ENCODE measurements around the gene SZRD1. TPM values are rescaled to one million over a fixed set of nuclear protein-coding genes. Genes with fewer than 3 reads are reported as not detected.

Gene SZRD1
- polyA plus RNA-seq, 1 donor from 2014 or later, result 13.6 TPM

DNA sequence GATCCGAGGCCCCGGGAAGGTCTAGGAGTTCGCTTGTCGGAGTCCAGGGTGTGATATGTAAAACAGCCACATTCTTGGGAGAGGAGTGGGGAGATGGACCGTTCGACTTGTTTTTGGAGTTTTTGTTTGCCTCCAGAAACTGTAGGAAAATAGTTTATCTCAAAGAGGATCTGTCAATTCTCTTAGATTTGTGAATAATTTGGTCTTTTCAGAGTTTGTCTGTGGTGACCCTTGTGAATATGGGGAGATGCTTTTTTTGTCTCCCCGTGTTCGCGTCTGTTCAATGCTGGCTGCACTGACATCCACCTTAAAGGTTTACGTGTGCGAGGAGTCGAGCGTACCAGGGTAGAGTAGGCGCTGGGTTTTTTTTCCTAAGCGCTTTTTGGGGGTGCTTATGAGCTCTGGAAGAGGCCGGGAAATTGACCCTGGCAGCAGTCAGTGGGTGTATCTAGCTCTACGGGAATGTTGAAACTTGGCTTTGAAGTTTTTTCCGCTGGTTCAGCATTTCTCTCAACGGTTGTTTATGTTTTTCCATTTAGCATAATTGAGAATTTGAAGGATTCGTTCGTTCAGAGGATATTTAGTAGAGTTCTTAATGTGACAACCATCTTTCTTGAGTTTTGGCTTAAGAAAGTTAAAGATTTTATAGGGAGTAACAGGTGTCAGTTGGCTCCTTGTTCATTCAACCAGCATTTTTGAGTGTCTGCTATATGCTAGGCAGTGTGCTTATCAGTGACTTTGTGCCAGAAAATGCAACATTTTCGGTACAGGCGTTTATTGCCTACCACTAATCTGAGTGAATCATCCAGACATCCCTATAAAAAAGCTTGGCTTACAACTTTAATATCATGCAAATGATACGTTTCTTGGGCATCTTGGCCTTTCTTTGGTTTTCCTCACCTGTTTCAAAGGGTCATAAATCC lies 1.2 kb downstream of the SZRD1 start (continued):
- TF ChIP-seq, protein P1, sequence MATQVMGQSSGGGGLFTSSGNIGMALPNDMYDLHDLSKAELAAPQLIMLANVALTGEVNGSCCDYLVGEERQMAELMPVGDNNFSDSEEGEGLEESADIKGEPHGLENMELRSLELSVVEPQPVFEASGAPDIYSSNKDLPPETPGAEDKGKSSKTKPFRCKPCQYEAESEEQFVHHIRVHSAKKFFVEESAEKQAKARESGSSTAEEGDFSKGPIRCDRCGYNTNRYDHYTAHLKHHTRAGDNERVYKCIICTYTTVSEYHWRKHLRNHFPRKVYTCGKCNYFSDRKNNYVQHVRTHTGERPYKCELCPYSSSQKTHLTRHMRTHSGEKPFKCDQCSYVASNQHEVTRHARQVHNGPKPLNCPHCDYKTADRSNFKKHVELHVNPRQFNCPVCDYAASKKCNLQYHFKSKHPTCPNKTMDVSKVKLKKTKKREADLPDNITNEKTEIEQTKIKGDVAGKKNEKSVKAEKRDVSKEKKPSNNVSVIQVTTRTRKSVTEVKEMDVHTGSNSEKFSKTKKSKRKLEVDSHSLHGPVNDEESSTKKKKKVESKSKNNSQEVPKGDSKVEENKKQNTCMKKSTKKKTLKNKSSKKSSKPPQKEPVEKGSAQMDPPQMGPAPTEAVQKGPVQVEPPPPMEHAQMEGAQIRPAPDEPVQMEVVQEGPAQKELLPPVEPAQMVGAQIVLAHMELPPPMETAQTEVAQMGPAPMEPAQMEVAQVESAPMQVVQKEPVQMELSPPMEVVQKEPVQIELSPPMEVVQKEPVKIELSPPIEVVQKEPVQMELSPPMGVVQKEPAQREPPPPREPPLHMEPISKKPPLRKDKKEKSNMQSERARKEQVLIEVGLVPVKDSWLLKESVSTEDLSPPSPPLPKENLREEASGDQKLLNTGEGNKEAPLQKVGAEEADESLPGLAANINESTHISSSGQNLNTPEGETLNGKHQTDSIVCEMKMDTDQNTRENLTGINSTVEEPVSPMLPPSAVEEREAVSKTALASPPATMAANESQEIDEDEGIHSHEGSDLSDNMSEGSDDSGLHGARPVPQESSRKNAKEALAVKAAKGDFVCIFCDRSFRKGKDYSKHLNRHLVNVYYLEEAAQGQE (IDR thresholded peaks at IDR 0.05; ENCODE audit: borderline replicate concordance), result no peak
- TF ChIP-seq RAD21 (conservative IDR thresholded peaks at IDR 0.05), result no peak
- TF ChIP-seq EZH2 (IDR thresholded peaks at IDR 0.05; ENCODE audit: borderline replicate concordance, insufficient read depth, low read length, poor library complexity, severe bottlenecking), result no peak
- no peak for TF ChIP-seq SMC3 (conservative IDR thresholded peaks at IDR 0.05; ENCODE audit: poor library complexity)

DNA sequence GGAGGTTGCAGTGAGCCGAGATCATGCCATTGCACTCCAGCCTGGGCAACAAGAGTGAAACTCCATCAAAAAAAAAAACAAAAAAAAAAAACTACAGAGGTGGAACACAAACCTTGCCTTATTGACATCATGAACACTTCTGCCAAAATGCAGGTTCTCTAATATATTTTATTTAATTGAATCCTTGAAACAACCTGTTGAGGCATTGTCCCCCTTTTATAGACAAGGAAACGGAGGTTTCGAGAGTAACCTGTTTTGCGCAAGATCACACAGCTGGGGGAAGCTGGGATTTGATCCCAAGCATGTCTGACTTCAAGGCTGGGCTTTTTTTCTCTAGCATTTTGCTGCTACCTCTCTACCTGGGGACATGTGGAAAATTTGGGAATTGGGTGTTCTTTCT lies 2.8 kb downstream of the SZRD1 start:
- no peak overlapping the region for H2AFZ ChIP-seq (ENCODE audit: low read depth, low read length)
- TF ChIP-seq TAF1 (IDR thresholded peaks at IDR 0.05; ENCODE audit: low read depth), result no peak
- TF ChIP-seq, protein P1 (IDR thresholded peaks at IDR 0.05; ENCODE audit: borderline replicate concordance), result no peak
- no peak for TF ChIP-seq POLR2AphosphoS5 (IDR thresholded peaks at IDR 0.05)
- TF ChIP-seq EP300 (conservative IDR thresholded peaks at IDR 0.05; ENCODE audit: poor library complexity, severe bottlenecking), result no peak
- TF ChIP-seq RAD21 (conservative IDR thresholded peaks at IDR 0.05), result no peak
- TF ChIP-seq MXI1 (conservative IDR thresholded peaks at IDR 0.05; ENCODE audit: poor library complexity, severe bottlenecking), result no peak
- TF ChIP-seq SMC3 (conservative IDR thresholded peaks at IDR 0.05; ENCODE audit: poor library complexity), result no peak
- TF ChIP-seq, protein P2, sequence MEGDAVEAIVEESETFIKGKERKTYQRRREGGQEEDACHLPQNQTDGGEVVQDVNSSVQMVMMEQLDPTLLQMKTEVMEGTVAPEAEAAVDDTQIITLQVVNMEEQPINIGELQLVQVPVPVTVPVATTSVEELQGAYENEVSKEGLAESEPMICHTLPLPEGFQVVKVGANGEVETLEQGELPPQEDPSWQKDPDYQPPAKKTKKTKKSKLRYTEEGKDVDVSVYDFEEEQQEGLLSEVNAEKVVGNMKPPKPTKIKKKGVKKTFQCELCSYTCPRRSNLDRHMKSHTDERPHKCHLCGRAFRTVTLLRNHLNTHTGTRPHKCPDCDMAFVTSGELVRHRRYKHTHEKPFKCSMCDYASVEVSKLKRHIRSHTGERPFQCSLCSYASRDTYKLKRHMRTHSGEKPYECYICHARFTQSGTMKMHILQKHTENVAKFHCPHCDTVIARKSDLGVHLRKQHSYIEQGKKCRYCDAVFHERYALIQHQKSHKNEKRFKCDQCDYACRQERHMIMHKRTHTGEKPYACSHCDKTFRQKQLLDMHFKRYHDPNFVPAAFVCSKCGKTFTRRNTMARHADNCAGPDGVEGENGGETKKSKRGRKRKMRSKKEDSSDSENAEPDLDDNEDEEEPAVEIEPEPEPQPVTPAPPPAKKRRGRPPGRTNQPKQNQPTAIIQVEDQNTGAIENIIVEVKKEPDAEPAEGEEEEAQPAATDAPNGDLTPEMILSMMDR (IDR thresholded peaks at IDR 0.05; ENCODE audit: poor library complexity, severe bottlenecking), result no peak
- no peak for TF ChIP-seq EZH2 (IDR thresholded peaks at IDR 0.05; ENCODE audit: borderline replicate concordance, insufficient read depth, low read length, poor library complexity, severe bottlenecking)
- H3F3A ChIP-seq (ENCODE audit: insufficient read depth, low read length, poor library complexity, severe bottlenecking), result no peaks in the 10 kb centered on the region
- H3K4me3 ChIP-seq (ENCODE audit: low read length), result no peak overlapping the region
- no peaks in the 10 kb centered on the region for H3K9me2 ChIP-seq (ENCODE audit: insufficient read depth, low read length)
- no peaks in the 10 kb centered on the region for H3K9me3 ChIP-seq (ENCODE audit: low read length)
- no peaks in the 10 kb centered on the region for H3K36me3 ChIP-seq (ENCODE audit: insufficient read depth, low read length)
- H3K27me3 ChIP-seq (ENCODE audit: insufficient read depth, low read depth, low read length), result no peaks in the 10 kb centered on the region
- H3K9ac ChIP-seq (ENCODE audit: low read length), result no peak overlapping the region
- H4K20me1 ChIP-seq (ENCODE audit: insufficient read depth), result peaks cover 3% of the 10 kb centered on the region
- H3K27ac ChIP-seq (ENCODE audit: low read length), result no peak overlapping the region
- H3K79me2 ChIP-seq (replicated peaks; ENCODE audit: insufficient read depth, low read length), result peaks cover 64% of the 10 kb centered on the region
- H3K4me2 ChIP-seq (ENCODE audit: low read length), result no peak overlapping the region

All from neural cell (in vitro differentiated cells).